Astrocyte of the hippocampus (primary cell): ENCODE measurements around the gene SLC6A2.
A peak's percentile ranks its signal among the peaks of the same experiment; 100 is the strongest.

Experiments used
- DNase-seq: peaks from one replicate; pipeline ENCODE4 v3.0.0; 2011; ENCODE audit warnings: low read depth, low spot score

The SLC6A2 gene

GRCh38 chr16:55647343-55647742 lies 8.4 kb upstream of the SLC6A2 start:
- no peak for DNase-seq

DNA sequence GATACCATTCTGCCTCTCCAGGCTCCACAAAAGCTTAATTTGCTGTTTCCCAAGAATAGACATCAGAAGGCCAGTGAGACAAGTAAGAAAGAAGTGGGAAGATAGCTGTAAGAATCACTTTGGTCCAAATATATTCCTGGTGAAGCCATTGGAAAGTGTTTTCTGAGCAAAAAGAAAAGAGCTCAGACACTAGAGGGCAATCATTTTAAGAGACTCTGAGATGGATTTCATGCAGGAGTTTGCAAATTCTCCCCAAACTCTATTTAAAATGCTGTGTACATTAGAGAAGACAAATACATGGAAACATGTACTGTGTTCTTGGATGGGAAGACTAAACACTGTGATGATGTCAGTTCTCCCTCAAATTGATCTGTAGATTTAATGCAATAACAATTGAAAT lies 8.0 kb upstream of the SLC6A2 start:
- no peak for DNase-seq

DNA sequence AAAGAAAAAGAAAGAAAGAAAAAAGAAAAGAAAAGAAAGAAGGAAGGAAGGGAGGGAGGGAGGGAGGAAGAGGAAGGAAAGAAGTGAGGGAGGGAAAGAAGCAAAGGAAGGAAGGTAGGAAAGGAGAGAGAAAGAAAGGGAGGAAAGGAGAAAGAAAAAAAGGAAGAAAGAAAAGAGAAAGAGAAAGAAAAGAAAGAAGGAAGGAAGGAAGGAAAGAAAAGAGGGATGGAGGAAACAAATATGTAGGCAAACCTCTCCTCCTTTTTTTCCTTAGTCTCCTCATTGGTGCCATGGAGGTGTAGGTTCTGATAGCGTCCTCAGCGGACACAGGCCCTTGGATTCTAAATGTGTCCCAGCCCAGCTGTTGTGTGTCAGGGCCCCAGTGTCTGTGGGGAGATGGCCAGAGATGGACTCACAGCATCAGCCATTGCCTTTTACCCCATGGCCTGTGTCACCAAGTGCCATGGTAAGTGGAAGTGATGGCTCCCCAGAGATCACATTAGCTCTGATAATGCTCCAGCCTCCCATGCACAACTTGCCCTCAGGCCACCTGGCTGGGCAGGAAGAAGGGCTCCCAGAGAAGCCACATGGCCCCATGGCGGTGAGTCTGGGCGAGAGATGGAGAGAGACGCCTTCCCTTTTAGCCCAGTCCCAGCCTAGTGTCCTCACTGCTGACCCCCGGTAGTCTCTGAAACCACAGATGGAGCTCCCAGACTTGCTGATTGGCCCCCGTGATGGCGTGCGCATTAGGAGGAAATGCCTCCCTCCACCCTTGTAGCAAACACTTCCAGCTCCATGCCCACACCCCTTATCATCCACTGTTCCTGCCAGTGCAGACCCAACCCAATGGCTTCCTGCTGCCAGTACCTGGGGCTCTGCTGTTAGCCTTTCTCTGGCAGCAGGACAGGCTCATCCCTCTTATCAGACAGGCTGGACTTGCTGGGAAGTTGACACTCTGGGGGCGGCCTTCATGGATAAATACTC lies 3.7 kb upstream of the SLC6A2 start:
- DNase-seq = no peak

DNA sequence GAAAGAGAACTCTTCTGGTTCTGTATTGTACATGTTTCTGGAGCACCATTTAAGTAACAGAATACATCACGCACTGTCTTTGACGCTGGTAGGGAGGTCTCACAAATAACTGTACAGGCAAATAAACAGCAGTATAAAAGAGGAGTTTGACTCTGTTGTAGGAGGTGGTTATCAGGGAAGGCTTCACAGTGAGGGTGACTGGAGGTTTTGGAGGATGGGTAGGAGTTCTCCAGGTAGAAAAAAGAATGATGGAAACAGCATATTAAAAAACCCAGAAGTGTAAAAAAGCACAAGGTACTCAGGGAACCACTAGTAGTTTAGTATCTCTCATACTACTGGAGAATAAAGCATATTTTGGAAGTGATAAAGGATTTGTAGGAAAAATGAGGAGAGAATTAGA lies 2.7 kb upstream of the SLC6A2 start:
- no peak for DNase-seq

DNA sequence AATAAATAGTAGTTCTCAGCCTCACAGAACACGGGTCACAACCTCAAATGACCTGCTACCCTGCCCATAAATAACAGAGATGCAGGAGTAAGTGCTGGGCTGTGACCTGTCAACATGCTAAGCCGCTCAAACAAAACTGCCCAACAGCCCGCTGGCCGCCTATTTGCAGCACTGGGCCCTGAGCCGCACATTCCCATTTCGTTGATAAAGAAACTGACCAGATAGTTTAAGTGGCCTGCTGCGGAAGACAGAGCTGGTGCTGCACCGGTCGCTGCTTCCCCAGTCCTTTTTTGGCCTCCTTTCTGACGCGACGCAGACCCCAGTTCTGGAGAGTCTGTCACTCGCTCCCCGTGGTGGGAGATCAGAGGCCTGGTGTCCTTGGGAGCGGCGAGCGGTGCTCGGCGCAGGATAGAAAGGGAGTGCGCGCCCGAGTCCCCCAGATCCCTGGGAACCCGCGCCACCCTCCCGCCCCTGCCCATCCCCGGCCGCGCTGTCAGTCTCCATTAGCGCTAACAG lies 349 bp upstream of the SLC6A2 start:
- no peak for DNase-seq

DNA sequence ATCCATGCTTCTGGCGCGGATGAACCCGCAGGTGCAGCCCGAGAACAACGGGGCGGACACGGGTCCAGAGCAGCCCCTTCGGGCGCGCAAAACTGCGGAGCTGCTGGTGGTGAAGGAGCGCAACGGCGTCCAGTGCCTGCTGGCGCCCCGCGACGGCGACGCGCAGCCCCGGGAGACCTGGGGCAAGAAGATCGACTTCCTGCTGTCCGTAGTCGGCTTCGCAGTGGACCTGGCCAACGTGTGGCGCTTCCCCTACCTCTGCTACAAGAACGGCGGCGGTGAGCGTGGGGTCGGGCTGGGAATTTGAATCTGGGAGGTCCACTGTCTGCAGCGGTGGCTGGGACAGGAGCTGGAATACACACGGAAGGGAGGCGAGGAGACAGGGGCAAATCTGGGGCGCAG lies 904 bp downstream of the SLC6A2 start:
- peak; percentile 5 for DNase-seq

DNA sequence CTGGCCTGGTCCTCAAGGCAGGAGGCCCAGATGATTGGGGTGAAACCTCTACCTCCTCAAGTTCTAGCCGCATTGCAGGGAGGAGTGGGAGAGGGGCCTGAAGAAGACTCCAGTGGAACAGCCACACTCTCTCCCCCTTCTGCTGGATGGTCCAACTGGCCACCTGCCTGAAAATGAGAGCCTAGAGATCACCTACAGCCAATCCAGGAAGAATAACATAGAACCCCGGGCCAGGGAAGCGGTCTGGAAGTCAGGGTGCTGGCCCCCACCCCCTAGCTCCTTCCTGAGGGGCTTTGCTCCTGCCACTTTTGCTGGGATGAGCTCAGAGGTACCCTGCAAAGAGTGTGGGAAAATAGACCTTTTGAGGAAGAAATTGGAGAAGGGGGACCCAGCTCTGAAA lies 1.8 kb downstream of the SLC6A2 start:
- no peak for DNase-seq

- DNase-seq = no peak
Observed at GRCh38 chr16:55658898-55659420, 3.2 kb downstream of the SLC6A2 start.

- no peak for DNase-seq
Observed at GRCh38 chr16:55660026-55660425, 4.2 kb downstream of the SLC6A2 start.

GRCh38 chr16:55660828-55661227 lies 5.0 kb downstream of the SLC6A2 start:
- no peak for DNase-seq

GRCh38 chr16:55661941-55662643 lies 6.3 kb downstream of the SLC6A2 start:
- DNase-seq = no peak

DNA sequence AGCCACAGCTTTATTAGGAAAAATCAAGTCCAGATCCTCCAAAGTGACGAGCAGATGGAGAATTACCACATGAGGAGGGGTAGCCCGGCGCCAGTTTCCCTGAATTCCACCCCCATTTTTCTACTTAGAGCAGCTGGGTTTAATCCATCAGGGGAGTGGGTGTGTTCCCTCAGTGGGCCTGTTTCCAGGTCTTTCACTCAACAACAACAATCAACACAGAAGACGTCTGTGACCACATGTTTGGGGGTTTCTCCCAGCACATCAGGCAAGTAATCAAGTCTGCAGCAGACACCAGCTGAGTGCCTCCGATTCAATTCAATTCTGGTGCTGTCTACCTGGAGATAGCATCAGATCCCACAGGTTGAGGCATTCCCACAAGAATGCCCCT lies 6.8 kb downstream of the SLC6A2 start:
- DNase-seq = no peak

DNA sequence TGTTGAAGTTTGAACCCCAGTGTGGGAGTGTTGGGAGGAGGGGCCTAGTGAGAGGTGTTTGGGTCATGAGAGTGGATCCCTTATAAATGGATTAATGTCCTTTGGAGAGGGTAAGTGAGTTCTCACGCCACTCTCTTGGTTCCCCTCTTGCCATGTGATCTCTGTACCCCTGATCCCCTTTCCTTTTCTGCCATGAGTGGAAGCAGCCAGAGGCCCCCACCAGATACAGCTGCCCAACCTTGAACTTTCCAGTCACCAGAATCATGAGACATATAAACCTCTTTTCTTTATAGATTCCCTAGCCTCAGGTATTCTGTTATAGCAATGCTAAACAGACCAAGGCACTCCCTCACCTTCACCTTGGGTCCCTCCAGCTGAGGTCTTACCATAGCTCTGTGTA lies 7.4 kb downstream of the SLC6A2 start:
- DNase-seq = no peak

DNA sequence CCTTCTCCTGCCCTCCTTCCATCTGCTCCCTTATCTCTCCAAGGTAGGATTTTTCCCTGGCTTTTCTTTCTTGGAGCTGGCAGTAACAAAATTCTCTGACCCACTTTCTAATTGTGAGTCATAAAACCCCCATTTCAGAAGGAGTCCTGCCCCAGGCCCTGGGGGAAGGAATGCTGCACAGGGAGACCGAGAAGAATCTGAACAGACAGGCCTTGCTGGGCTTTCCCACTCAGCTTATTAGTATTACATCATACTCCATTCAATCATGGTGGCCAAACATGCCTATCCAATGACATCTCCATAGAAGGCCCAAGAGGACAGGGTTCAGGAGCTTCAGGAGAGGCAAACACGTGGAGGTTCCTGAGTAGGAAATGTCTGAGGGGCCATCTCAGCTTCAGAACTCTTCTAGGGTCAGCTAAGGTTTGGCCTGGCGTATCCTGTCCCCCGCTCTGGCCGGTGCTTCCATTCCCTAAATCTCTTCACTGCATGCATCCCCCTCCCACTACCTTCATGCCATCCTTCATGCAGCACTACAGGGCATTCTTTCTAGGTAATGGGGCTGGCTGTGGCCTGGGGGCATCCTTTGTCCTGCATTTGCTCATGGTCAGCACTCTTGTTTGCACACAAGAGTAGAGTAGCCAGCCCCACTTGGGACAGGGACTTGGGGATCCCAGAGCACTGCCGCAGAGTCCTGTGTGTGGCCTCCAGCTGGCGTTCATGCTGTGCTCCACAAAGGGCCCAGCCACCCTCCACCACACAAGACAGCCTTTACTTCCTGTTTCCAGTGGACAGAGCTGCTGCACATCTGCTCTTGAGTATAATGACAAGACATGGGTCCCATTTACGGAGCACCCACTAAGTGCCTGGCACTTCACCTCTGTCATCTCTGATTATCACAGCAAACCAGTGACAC lies 8.2 kb downstream of the SLC6A2 start:
- no peak for DNase-seq

GRCh38 chr16:55664786-55665407 lies 9.1 kb downstream of the SLC6A2 start:
- DNase-seq = no peak

- DNase-seq = no peak
Observed at GRCh38 chr16:55665511-55665910, 9.7 kb downstream of the SLC6A2 start.

DNA sequence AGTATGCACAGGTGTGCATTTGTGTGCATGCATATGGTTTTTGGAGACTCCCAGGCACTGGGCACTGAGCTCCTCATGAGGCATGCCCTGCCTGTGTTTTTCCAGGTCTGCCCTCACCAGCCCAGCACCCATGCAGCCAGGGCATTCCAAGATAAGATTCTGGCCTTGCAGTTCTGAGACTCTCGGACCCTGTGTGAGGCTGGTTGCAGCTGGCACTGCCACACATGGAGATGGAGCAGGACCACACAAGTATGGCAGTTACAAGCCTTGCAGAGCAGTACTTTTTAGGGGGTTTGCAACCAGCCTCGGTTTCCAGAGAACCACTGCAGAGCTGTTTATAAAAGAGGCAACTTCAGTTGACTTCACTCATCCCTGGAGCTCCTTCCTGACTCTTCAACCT lies 10.2 kb downstream of the SLC6A2 start:
- DNase-seq = no peak

GRCh38 chr16:55667753-55668152 lies 12.0 kb downstream of the SLC6A2 start:
- DNase-seq = no peak

- DNase-seq = no peak
Observed at GRCh38 chr16:55668340-55669281, 12.8 kb downstream of the SLC6A2 start.
